ENCODE measurements around the gene IL27RA. TPM values are rescaled to one million over a fixed set of nuclear protein-coding genes. Genes with fewer than 3 reads are reported as not detected.

IL27RA gene
- total RNA-seq, 1 experiment from 2014 or later = 7.0 TPM

- Mint-ChIP-seq H3K4me3 (ENCODE audit: low read depth, unreplicated experiment) (peak overlapping the region; percentile 75), H3K4me1 (ENCODE audit: low read depth, unreplicated experiment) (peaks cover 12% of the 10 kb centered on the region), H3K9me3 (ENCODE audit: low read depth, unreplicated experiment) (no peaks in the 10 kb centered on the region), H3K36me3 (ENCODE audit: insufficient read depth, unreplicated experiment) (peaks cover 34% of the 10 kb centered on the region), H3K27me3 (ENCODE audit: unreplicated experiment) (no peaks in the 10 kb centered on the region), H3K27ac (ENCODE audit: unreplicated experiment) (peak overlapping the region; percentile 98)
- TF ChIP-seq, protein P1, sequence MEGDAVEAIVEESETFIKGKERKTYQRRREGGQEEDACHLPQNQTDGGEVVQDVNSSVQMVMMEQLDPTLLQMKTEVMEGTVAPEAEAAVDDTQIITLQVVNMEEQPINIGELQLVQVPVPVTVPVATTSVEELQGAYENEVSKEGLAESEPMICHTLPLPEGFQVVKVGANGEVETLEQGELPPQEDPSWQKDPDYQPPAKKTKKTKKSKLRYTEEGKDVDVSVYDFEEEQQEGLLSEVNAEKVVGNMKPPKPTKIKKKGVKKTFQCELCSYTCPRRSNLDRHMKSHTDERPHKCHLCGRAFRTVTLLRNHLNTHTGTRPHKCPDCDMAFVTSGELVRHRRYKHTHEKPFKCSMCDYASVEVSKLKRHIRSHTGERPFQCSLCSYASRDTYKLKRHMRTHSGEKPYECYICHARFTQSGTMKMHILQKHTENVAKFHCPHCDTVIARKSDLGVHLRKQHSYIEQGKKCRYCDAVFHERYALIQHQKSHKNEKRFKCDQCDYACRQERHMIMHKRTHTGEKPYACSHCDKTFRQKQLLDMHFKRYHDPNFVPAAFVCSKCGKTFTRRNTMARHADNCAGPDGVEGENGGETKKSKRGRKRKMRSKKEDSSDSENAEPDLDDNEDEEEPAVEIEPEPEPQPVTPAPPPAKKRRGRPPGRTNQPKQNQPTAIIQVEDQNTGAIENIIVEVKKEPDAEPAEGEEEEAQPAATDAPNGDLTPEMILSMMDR (IDR thresholded peaks at IDR 0.05; ENCODE audit: unreplicated experiment) = no peak
- CTCF ChIA-PET = interaction anchor here (1.1 kb wide), 1 partner anchor 26 kb away, joined by 4 read pairs; the partner anchor contains the start of gene IL27RA
- intact Hi-C loops (cut with micrococcal nuclease; ENCODE audit: unreplicated experiment) = no loop called here
- no TSS peak for BruUV-seq (replicated peaks)
- peak; percentile 87 for DNase-seq
Measured at GRCh38 chr19:14005349-14006084, 26.0 kb upstream of the IL27RA start.

DNA sequence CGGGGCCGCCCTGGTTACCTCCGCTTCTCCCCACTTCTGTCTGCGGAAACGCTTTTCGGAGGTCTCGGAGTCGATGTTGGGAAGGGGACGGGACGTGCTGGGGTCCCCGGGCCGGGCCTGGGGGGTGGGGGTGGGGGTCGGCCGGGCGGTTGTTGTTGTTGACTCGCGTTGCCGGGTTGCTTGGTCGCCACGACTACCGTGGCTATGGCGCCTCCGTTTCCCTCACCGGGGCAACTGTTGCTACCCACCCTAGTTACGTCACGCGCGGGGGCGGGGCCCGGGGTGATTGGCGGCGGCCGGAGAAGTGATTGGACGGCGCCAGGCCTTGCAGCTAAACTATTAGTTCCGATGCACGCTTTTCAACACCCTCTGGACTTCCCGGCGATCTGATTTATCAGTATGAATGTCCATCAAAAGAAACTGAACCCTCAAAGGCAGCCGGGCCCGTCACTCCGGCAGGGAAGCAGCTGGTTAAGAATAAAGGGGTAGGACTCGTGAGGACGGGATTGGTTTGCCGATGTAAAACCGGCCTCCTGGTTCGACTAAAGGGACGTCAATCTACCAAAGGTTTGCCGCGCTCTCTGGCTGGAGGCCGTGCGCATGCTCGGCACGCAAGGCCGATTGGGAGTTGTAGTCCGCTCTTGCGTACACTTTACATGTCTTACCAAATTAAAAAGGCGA, 25.3 kb upstream of the IL27RA start, which contains the start of gene RFX1:
RFX1 (minus strand) TSS at position 236 of the 681 bp plus-strand sequence. CDS start 12,477 bp downstream, outside the sequence.
- Mint-ChIP-seq H3K4me1 (ENCODE audit: low read depth, unreplicated experiment) (peaks cover 12% of the 10 kb centered on the region), H3K27ac (ENCODE audit: unreplicated experiment) (peak within 1 kb of the TSS; percentile 98), H3K36me3 (ENCODE audit: insufficient read depth, unreplicated experiment) (peaks cover 34% of the 10 kb centered on the region), H3K27me3 (ENCODE audit: unreplicated experiment) (no peaks in the 10 kb centered on the region), H3K4me3 (ENCODE audit: low read depth, unreplicated experiment) (peak within 1 kb of the TSS; percentile 75), H3K9me3 (ENCODE audit: low read depth, unreplicated experiment) (no peaks in the 10 kb centered on the region)
- CTCF ChIA-PET = interaction anchor here (1.1 kb wide), 2 partner anchors 25 to 165 kb away, joined by 3 to 4 read pairs; partner anchors contain the start of gene IL27RA
- DNase-seq = peak; percentile 98
- TF ChIP-seq, protein P1 (IDR thresholded peaks at IDR 0.05; ENCODE audit: unreplicated experiment) = no peak
- intact Hi-C loops (cut with micrococcal nuclease; ENCODE audit: unreplicated experiment) = no loop called here
- BruUV-seq (replicated peaks) = no TSS peak

- Mint-ChIP-seq H3K4me3 (ENCODE audit: low read depth, unreplicated experiment) (peak overlapping the region; percentile 75), H3K4me1 (ENCODE audit: low read depth, unreplicated experiment) (peaks cover 12% of the 10 kb centered on the region), H3K9me3 (ENCODE audit: low read depth, unreplicated experiment) (no peaks in the 10 kb centered on the region), H3K27me3 (ENCODE audit: unreplicated experiment) (no peaks in the 10 kb centered on the region), H3K27ac (ENCODE audit: unreplicated experiment) (peak overlapping the region; percentile 98), H3K36me3 (ENCODE audit: insufficient read depth, unreplicated experiment) (peaks cover 34% of the 10 kb centered on the region)
- TF ChIP-seq, protein P1 (IDR thresholded peaks at IDR 0.05; ENCODE audit: unreplicated experiment) = no peak
- intact Hi-C loops (cut with micrococcal nuclease; ENCODE audit: unreplicated experiment) = no loop called here
- TSS peak; percentile 87 for BruUV-seq (replicated peaks)
- peak; percentile 77 for DNase-seq
- CTCF ChIA-PET = interaction anchor here (1.1 kb wide), 2 partner anchors 25 to 165 kb away, joined by 3 to 4 read pairs; partner anchors contain the start of gene IL27RA
Measured at GRCh38 chr19:14006766-14007562, 24.6 kb upstream of the IL27RA start.

- TF ChIP-seq, protein P1 (IDR thresholded peaks at IDR 0.05; ENCODE audit: unreplicated experiment) = no peak
Measured at GRCh38 chr19:14012378-14012915, 19.1 kb upstream of the IL27RA start.

More at GRCh38 chr19:14012378-14012915, 19.1 kb upstream of the IL27RA start:
- Mint-ChIP-seq H3K4me1 (ENCODE audit: low read depth, unreplicated experiment) (peaks cover 13% of the 10 kb centered on the region), H3K27ac (ENCODE audit: unreplicated experiment) (no peak overlapping the region), H3K27me3 (ENCODE audit: unreplicated experiment) (no peaks in the 10 kb centered on the region), H3K36me3 (ENCODE audit: insufficient read depth, unreplicated experiment) (peaks cover 5% of the 10 kb centered on the region), H3K9me3 (ENCODE audit: low read depth, unreplicated experiment) (no peaks in the 10 kb centered on the region), H3K4me3 (ENCODE audit: low read depth, unreplicated experiment) (no peak overlapping the region)
- intact Hi-C loops (cut with micrococcal nuclease; ENCODE audit: unreplicated experiment) = no loop called here
- CTCF ChIA-PET = no interaction called here
- DNase-seq = no peak
- no TSS peak for BruUV-seq (replicated peaks)

Data from Calu3 (cell line).